ENCODE data around the gene MAP1LC3B.

- TF ChIP-seq CTCF (IDR thresholded peaks at IDR 0.05; ENCODE audit: low read depth, low read length, poor library complexity, severe bottlenecking) (no peak), EZH2phosphoT487 (IDR thresholded peaks at IDR 0.05; ENCODE audit: borderline replicate concordance, low read length) (no peak)
Measured at GRCh38 chr16:87389245-87389644, 2.9 kb upstream of the MAP1LC3B start.

Data from DOHH2 (cell line).